HepG2 (cell line): ENCODE data around the gene SGCE. TPM values are rescaled to one million over a fixed set of nuclear protein-coding genes. Genes with fewer than 3 reads are reported as not detected.

Experiments used
- E2F2 ChIP-seq: sonication (generic); formaldehyde crosslinking; IDR thresholded peaks from 2 replicates; pipeline ENCODE4 v1.4.0; 2020; ENCODE audit warnings: missing genetic modification reagents, borderline replicate concordance
- E2F5 ChIP-seq: sonication (generic); formaldehyde crosslinking; conservative IDR thresholded peaks from 2 replicates; pipeline ENCODE4 v1.4.0; 2020; ENCODE audit warnings: missing genetic modification reagents
- GPN1 ChIP-seq: sonication (generic); formaldehyde crosslinking; IDR thresholded peaks from 2 replicates; pipeline ENCODE4 v1.5.1; 2020; ENCODE audit warnings: missing genetic modification reagents, borderline replicate concordance
- LCORL ChIP-seq, 2 experiments: fragments of 450-650 bp in 1 of 2; sonication (generic) in 1 of 2; formaldehyde crosslinking in 1 of 2; IDR thresholded peaks; 2 replicates each; pipeline versions ENCODE4 v1.5.0 to v1.6.1; 2017 to 2020; ENCODE audit warnings: antibody characterized with exemption in 1 of 2, missing genetic modification reagents in 1 of 2
- MIER2 ChIP-seq: IDR thresholded peaks from 2 replicates; pipeline ENCODE4 v1.6.1; 2016; ENCODE audit warnings: missing biosample characterization, missing genetic modification reagents
- MLXIP ChIP-seq: sonication (generic); formaldehyde crosslinking; IDR thresholded peaks from 2 replicates; pipeline ENCODE4 v1.9.0; 2021; ENCODE audit warnings: missing genetic modification reagents, borderline replicate concordance
- POLR2A ChIP-seq, 2 experiments: IDR thresholded peaks; 2 replicates each; pipeline ENCODE4 v1.6.1; 2011; ENCODE audit warnings: low read depth in 2 of 2, low read length in 2 of 2, mild to moderate bottlenecking in 1 of 2, moderate library complexity in 1 of 2; ENCODE audit not compliant: insufficient read depth in 1 of 2
- ZBTB40 ChIP-seq, 2 experiments: fragments of 450-650 bp in 1 of 2; sonication (generic) in 1 of 2; formaldehyde crosslinking in 1 of 2; IDR thresholded peaks; 2 replicates each; pipeline versions ENCODE4 v1.6.1 to v1.8.0; 2016 to 2022; ENCODE audit warnings: antibody characterized with exemption in 1 of 2, mild to moderate bottlenecking in 1 of 2, missing genetic modification reagents in 1 of 2
- ZNF281 ChIP-seq: sonication (generic); formaldehyde crosslinking; IDR thresholded peaks from 2 replicates; pipeline ENCODE4 v1.4.0; 2020; ENCODE audit warnings: missing genetic modification reagents, borderline replicate concordance
- ZNF562 ChIP-seq: sonication (generic); formaldehyde crosslinking; IDR thresholded peaks from 2 replicates; pipeline ENCODE4 v1.8.0; 2022; ENCODE audit warnings: missing genetic modification reagents, borderline replicate concordance
- ZSCAN31 ChIP-seq: sonication (generic); formaldehyde crosslinking; IDR thresholded peaks from 2 replicates; pipeline ENCODE4 v1.5.0; 2020; ENCODE audit warnings: low read depth, mild to moderate bottlenecking, missing genetic modification reagents
- polyA plus RNA-seq, 8 experiments: library from polyadenylated mRNA; depleted of rRNA in 3 of 8; stranded (reverse) in 7 of 8; unstranded in 1 of 8; fragments of >200 nt; fragmentation: Illumina TruSeq in 4 of 8; extraction: Trizol in 4 of 8; gene quantifications; 2 replicates each; pipeline versions ENCODE4 v1.2.1 to v1.2.3, GENCODE V29; 2011 to 2016; ENCODE audit warnings: low read depth in 4 of 8, missing spikeins in 1 of 8, mixed read lengths in 1 of 8; ENCODE audit not compliant: insufficient read depth in 1 of 8
- total RNA-seq, 5 experiments: library from RNA; depleted of rRNA; stranded (reverse); fragments of >200 nt; fragmentation: Illumina TruSeq; extraction: Trizol; gene quantifications; 2 replicates each; pipeline ENCODE4 v1.2.3, GENCODE V29; 2016; ENCODE audit warnings: low read depth in 1 of 5

The SGCE gene
- total and polyA plus RNA-seq, 2 of the 13 experiments (the other 11 are each of a cell fraction or from before 2014, with no cell fraction given), result 52.3 to 71.1 TPM

GRCh38 chr7:94623820-94624219, 32.1 kb downstream of the SGCE start (continued):
- TF ChIP-seq MLXIP (CRISPR knock-in tag), result no peak
- TF ChIP-seq MIER2, result 0 out of 2 replicates have a peak, but pooled peaks have one; percentile 35
- no peak for TF ChIP-seq GPN1 (CRISPR knock-in tag)
- TF ChIP-seq E2F5 (CRISPR knock-in tag), result no peak
- TF ChIP-seq ZSCAN31, result no peak
- TF ChIP-seq ZNF281 (CRISPR knock-in tag), result no peak
- TF ChIP-seq E2F2 (CRISPR knock-in tag), result no peak
- no peak for TF ChIP-seq ZNF562
- peak; percentile 59; the same call in 1 of the 2 replicates for TF ChIP-seq LCORL (IDR thresholded peaks at IDR 0.05)
- 0 out of 2 replicates have a peak, but pooled peaks have one; percentile 42 for TF ChIP-seq LCORL (CRISPR knock-in tag; IDR thresholded peaks at IDR 0.05)
- no peak for TF ChIP-seq POLR2A (IDR thresholded peaks at IDR 0.05; ENCODE audit: insufficient read depth in 1 of 2, low read depth in 2 of 2, low read length in 2 of 2)
- TF ChIP-seq ZBTB40 (IDR thresholded peaks at IDR 0.05), result no peak
- no peak; the same call in 1 of the 2 replicates for TF ChIP-seq ZBTB40 (CRISPR knock-in tag; IDR thresholded peaks at IDR 0.05)
